K562 (cell line): Measurements from ENCODE around the gene CYP2A6. TPM values are rescaled to one million over a fixed set of nuclear protein-coding genes. Genes with fewer than 3 reads are reported as not detected.
"Not testable (repeated sequence)": the region's sequence is repeated elsewhere in the genome, so short reads cannot be mapped to it uniquely, and the experiment has no call there.

Experiments
- MEIS2 ChIP-seq: fragments of 450-650 bp; IDR thresholded peaks from 2 replicates; pipeline ENCODE4 v1.6.1; 2014; ENCODE audit warnings: mild to moderate bottlenecking; ENCODE audit not compliant: partially characterized antibody
- NR2C1 ChIP-seq, 2 experiments: fragments of 450-650 bp; IDR thresholded peaks; 2 replicates each; pipeline ENCODE4 v1.6.1; 2017; ENCODE audit warnings: mild to moderate bottlenecking in 2 of 2, antibody characterized with exemption in 1 of 2, inconsistent platforms in 1 of 2, missing compliant biosample characterization in 1 of 2, missing genetic modification characterization in 1 of 2
- NRF1 ChIP-seq, 2 experiments: fragments of 450-650 bp; IDR thresholded peaks in 1 of 2; conservative IDR thresholded peaks in 1 of 2; 2 replicates each; pipeline ENCODE4 v1.6.1; 2014; ENCODE audit warnings: mild to moderate bottlenecking in 2 of 2
- ZBTB34 ChIP-seq: fragments of 250-450 bp; sonication (Bioruptor Pico); IDR thresholded peaks from 2 replicates; pipeline ENCODE4 v1.8.0; 2021; ENCODE audit warnings: mild to moderate bottlenecking, moderate library complexity
- polyA plus RNA-seq, 8 experiments: library from polyadenylated mRNA; depleted of rRNA in 4 of 8; stranded (reverse) in 5 of 8; unstranded in 3 of 8; fragments of >200 nt; fragmentation: Nextera tagmentation in 2 of 8; fragmentation: Illumina TruSeq in 1 of 8; extraction: Ambion mirVana in 2 of 8; extraction: Trizol in 1 of 8; gene quantifications; 2 replicates each; pipeline versions ENCODE4 v1.2.1 to v1.2.3, GENCODE V29; 2011 to 2014; ENCODE audit warnings: inconsistent platforms in 1 of 8, missing spikeins in 1 of 8
- total RNA-seq, 7 experiments: library from RNA; depleted of rRNA in 6 of 7; stranded (reverse); fragments of >200 nt in 6 of 7; fragmentation: Illumina TruSeq in 2 of 7; extraction: Trizol in 2 of 7; gene quantifications; 2 replicates each; pipeline versions ENCODE4 v1.2.1 to v1.2.3, GENCODE V29; 2011 to 2021; ENCODE audit warnings: low replicate concordance in 1 of 7
- TF ChIP-seq, protein P1 (sequence below), 2 experiments: fragments of 250-450 bp in 1 of 2; fragments of 450-650 bp in 1 of 2; sonication (Bioruptor Pico) in 1 of 2; IDR thresholded peaks; 2 replicates each; pipeline versions ENCODE4 v1.6.1 to v1.8.0; 2016 to 2021; ENCODE audit warnings: mild to moderate bottlenecking in 2 of 2, moderate library complexity in 2 of 2, missing compliant biosample characterization in 1 of 2, missing genetic modification characterization in 1 of 2

CYP2A6 gene
- total and polyA plus RNA-seq, 9 of the 15 experiments (the other 6 are each of a cell fraction or from before 2014, with no cell fraction given) = 0.31 TPM; not detected in 8

- TF ChIP-seq, protein P1, sequence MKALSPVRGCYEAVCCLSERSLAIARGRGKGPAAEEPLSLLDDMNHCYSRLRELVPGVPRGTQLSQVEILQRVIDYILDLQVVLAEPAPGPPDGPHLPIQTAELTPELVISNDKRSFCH (CRISPR knock-in tag; IDR thresholded peaks at IDR 0.05) = not testable (repeated sequence)
- TF ChIP-seq, protein P1 (tag; IDR thresholded peaks at IDR 0.05) = peak; percentile 28; the same call in 1 of the 2 replicates
- TF ChIP-seq ZBTB34 (CRISPR knock-in tag) (0 out of 2 replicates have a peak, but pooled peaks have one; percentile 11), NRF1 (conservative IDR thresholded peaks at IDR 0.05 in 1 of 2, IDR thresholded peaks at IDR 0.05 in 1 of 2) (peak in 1 of 2 experiments; percentile 46; a peak in 2 of 4 replicates), MEIS2 (peak; percentile 91), NR2C1 (tag; IDR thresholded peaks at IDR 0.05) (peak; percentile 41)
- not testable (repeated sequence) for TF ChIP-seq NR2C1 (IDR thresholded peaks at IDR 0.05)
These were observed 46.9 kb upstream of the CYP2A6 start (continued) for GRCh38 chr19:40896843-40897789.
